Epithelial cell of esophagus (primary cell): Measurements from ENCODE around the gene OSBPL3.

Experiments used
- DNase-seq: peaks from one replicate; pipeline ENCODE4 v3.0.0; 2010; ENCODE audit warnings: low read depth
- H3K4me3 ChIP-seq: 2 replicates; pipeline ENCODE4 v1.5.1; 2011; ENCODE audit warnings: mild to moderate bottlenecking, low read length, control low read depth
- TF ChIP-seq, protein P1 (sequence below): IDR thresholded peaks from 2 replicates; pipeline ENCODE4 v1.5.1; 2011; ENCODE audit warnings: low read depth, mild to moderate bottlenecking, low read length, control low read depth, inconsistent platforms; ENCODE audit not compliant: insufficient read depth; ENCODE audit errors: missing control alignments

The OSBPL3 gene

DNA sequence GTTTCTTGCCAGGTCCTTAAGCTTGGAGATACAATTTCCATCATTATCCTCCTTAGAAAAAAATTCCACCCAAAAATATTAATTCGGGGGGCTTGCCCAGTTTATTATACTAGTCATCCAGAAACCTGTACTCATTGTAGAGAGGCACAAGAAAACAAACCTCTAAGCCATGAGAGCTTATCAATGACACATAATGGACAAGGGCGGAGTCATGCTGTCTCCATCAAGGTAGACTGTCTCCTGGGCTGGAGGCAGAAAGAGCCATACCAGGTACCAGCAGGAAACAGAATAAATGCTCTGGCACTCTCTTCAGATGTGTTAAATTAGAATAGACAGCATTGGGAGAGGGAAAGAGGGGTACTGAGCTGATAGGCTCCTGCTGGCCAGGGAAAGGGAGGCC, 153.0 kb downstream of the OSBPL3 start:
- H3K4me3 ChIP-seq: no peak overlapping the region
- DNase-seq: peak; percentile 35
- TF ChIP-seq, protein P1, sequence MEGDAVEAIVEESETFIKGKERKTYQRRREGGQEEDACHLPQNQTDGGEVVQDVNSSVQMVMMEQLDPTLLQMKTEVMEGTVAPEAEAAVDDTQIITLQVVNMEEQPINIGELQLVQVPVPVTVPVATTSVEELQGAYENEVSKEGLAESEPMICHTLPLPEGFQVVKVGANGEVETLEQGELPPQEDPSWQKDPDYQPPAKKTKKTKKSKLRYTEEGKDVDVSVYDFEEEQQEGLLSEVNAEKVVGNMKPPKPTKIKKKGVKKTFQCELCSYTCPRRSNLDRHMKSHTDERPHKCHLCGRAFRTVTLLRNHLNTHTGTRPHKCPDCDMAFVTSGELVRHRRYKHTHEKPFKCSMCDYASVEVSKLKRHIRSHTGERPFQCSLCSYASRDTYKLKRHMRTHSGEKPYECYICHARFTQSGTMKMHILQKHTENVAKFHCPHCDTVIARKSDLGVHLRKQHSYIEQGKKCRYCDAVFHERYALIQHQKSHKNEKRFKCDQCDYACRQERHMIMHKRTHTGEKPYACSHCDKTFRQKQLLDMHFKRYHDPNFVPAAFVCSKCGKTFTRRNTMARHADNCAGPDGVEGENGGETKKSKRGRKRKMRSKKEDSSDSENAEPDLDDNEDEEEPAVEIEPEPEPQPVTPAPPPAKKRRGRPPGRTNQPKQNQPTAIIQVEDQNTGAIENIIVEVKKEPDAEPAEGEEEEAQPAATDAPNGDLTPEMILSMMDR: no peak

DNA sequence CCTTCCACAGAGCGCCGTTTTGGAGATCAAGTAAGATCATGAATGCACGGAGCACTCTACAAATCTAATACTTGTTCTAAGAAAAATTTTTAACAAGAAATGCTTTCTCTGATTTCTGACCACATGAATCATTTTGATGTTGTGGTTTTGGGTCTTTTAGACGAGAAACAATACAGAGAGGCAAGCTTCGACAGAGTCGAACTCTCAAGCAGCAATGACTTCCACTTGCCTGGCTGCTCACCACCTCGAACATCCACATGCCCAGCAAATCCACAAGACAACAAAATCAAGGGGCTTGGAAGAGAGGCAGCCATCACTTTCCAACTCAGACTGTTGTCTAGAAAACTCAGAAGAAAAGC, 153.3 kb downstream of the OSBPL3 start:
- no peak overlapping the region for H3K4me3 ChIP-seq
- TF ChIP-seq, protein P1: no peak
- peak; percentile 38 for DNase-seq

DNA sequence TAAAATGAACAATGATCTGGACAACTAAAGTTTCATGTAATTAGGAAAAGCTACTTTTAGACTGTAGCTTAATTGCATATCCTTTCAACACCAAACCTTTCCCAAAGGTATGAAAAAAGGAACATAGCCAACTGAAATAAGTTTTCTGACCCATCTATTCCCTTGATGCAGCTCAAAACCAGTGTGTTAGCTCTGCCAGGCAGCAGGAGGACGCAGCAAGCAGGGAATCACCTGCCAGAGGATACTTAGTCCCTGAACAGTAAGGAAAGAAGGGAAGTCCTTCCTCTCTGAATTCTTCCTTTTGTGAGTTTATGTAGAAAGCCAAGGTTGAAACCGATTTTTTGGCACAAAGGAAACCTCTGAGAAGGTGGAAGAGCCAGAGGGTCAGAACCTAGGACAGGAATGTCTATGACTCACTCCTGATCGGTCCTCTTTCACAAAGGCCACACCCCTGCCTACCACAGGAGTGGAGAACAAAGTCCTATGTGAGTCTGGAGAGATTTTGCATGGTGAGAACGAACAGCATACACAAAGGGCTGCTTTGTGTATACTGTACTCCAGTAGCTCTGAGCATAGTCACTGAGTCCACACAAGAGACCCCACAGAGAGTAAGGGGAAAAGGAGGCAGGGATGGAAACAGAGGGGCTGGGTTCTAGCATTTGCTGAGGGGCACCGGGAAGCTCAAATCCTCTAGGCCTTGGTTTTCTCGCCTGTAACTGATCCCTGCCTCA, 153.9 kb downstream of the OSBPL3 start:
- TF ChIP-seq, protein P1: no peak
- peak; percentile 89 for DNase-seq
- no peak overlapping the region for H3K4me3 ChIP-seq

DNA sequence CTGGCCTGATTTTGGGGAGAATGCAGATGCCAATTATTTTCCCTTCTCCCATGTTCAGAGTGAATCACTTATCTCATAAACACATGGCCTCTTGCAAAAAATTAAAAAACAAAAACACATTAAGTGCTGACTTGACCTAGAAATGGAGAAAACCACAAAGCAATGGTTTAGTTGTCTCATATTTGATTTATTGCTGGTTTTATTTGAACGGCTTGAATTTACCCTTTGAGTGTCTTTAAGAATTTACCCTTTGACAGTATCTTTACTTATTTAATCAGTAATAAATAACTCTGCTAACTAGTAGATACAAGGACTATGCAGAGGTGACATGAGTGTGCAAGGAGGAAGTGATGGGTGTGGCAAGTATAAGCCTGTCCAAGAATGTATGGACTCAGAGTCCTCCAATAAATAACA, 154.6 kb downstream of the OSBPL3 start:
- H3K4me3 ChIP-seq: no peak overlapping the region
- DNase-seq: peak; percentile 80
- TF ChIP-seq, protein P1: no peak

DNA sequence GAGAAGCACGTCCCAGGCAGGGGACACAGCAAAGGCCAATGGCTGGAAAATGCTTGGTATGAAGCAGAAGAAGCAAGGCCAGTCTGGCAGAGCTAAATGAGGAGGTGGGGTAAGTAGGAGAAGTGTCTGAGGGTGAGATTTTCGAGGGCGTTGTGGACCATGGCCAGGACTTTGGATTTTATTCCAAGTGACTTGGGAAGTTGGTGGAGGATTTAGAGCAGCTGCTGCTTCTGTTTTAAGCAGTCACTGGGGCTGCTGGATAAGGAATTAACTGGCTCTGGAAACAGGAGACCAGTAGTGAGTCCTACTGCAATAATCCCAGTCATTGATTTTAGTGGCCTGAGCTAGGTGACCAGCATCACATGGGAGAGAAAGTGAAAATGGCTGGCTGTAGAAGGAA, 155.1 kb downstream of the OSBPL3 start:
- no peak overlapping the region for H3K4me3 ChIP-seq
- TF ChIP-seq, protein P1: no peak
- no peak for DNase-seq

DNA sequence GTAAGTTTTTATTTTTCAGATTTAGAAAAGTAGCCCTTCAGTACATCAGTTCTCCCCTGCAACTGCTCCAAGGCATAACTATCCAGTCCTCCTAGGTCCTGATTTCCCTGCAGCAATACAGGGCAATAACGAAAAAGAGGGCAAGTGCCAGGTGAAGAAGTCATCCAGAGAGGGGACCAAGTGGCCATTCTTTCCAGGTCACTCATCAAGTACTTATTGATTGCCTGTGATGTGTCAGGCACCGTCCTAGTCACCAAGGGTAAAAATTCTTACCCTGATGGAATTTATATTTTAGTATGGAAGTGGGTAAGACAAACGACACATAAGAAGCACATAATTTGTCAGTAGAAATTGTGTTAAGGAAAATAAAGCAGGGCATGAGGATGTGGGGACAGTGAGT, 155.6 kb downstream of the OSBPL3 start:
- no peak for DNase-seq
- TF ChIP-seq, protein P1: no peak
- H3K4me3 ChIP-seq: no peak overlapping the region

DNA sequence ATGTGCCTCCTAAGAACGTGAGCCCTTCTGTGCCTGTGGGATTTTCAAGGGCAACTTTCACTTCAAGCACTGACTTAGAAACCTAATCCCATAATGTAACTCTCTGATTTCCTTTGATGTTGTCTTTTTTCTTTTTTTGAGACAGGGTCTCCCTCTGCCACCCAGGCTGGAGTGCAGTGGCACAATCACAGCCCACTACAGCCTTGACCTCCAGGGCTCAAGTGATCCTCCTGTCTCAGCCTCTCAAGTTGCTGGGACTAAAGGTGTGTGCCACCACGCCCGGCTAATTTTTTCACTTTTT, 158.3 kb downstream of the OSBPL3 start:
- H3K4me3 ChIP-seq: no peak overlapping the region
- TF ChIP-seq, protein P1: no peak
- no peak for DNase-seq
